OCI-LY7 (cell line): ENCODE data around the gene ICOSLG. TPM values are rescaled to one million over a fixed set of nuclear protein-coding genes. Genes with fewer than 3 reads are reported as not detected.

Experiments used
- BruUV-seq: library from RNA; stranded (reverse); fragments of 400-500 nt; replicated peaks from 2 replicates; lab custom pipeline; 2021; lab: Mats Ljungman, UMichigan
- CTCF ChIA-PET: fragments of 300-600 bp; sonication (Branson Sonifier 250); formaldehyde crosslinking; loops from one replicate; lab custom pipeline; 2022; ENCODE audit warnings: antibody characterized with exemption; ENCODE audit not compliant: unreplicated experiment; lab: Charles Lee
- POLR2A ChIA-PET: fragments of 300-600 bp; sonication (Branson Sonifier 250); formaldehyde crosslinking; loops from one replicate; lab custom pipeline; 2022; ENCODE audit warnings: antibody characterized with exemption; lab: Charles Lee
- DNase-seq: peaks from one replicate; pipeline ENCODE4 v3.0.0-alpha.2; 2015; ENCODE audit warnings: low spot score
- H2AFZ ChIP-seq: fragments of 200-600 bp; sonication (generic), shearing (Covaris generic); 2 replicates; pipeline ENCODE4 v1.6.1; 2014; ENCODE audit warnings: mild to moderate bottlenecking, antibody characterized with exemption, low read length, moderate library complexity
- H3K27ac ChIP-seq: fragments of 200-600 bp; sonication (generic); 2 replicates; pipeline ENCODE4 v1.5.1; 2014; ENCODE audit warnings: mixed run types, low read depth, mild to moderate bottlenecking, moderate library complexity, low read length, inconsistent platforms; ENCODE audit not compliant: poor library complexity, severe bottlenecking
- H3K36me3 ChIP-seq: fragments of 200-600 bp; sonication (generic); 2 replicates; pipeline ENCODE4 v1.6.1; 2014; ENCODE audit warnings: mild to moderate bottlenecking, antibody characterized with exemption, low read length, moderate library complexity, mixed read lengths; ENCODE audit not compliant: insufficient read depth
- H3K4me1 ChIP-seq: fragments of 200-600 bp; sonication (generic); 2 replicates; pipeline ENCODE4 v1.5.1; 2014; ENCODE audit warnings: mild to moderate bottlenecking, low read length; ENCODE audit not compliant: insufficient read depth, poor library complexity, severe bottlenecking
- H3K4me2 ChIP-seq: fragments of 200-600 bp; sonication (generic); 2 replicates; pipeline ENCODE4 v1.6.1; 2014; ENCODE audit warnings: mild to moderate bottlenecking, low read length
- H3K4me3 ChIP-seq: fragments of 200-600 bp; sonication (generic); 2 replicates; pipeline ENCODE4 v1.5.1; 2014; ENCODE audit warnings: mild to moderate bottlenecking, low read depth, low read length; ENCODE audit not compliant: poor library complexity, severe bottlenecking
- H3K79me2 ChIP-seq: fragments of 200-600 bp; sonication (generic); 2 replicates; pipeline ENCODE4 v1.6.1; 2016; ENCODE audit warnings: low read depth, mild to moderate bottlenecking, low read length, moderate library complexity, mixed read lengths; ENCODE audit not compliant: insufficient read depth
- H3K9me2 ChIP-seq: fragments of 200-600 bp; sonication (generic); 2 replicates; pipeline ENCODE4 v1.6.1; 2016; ENCODE audit warnings: mild to moderate bottlenecking, low read length, mixed read lengths; ENCODE audit not compliant: insufficient read depth
- H3K9me3 ChIP-seq: fragments of 200-600 bp; sonication (generic); 2 replicates; pipeline ENCODE4 v1.6.1; 2014; ENCODE audit warnings: mild to moderate bottlenecking, mixed run types, low read length, mixed read lengths
- H4K20me1 ChIP-seq: fragments of 200-600 bp; sonication (generic); 2 replicates; pipeline ENCODE4 v1.6.1; 2014; ENCODE audit warnings: mild to moderate bottlenecking, antibody characterized with exemption, low read length, moderate library complexity, mixed read lengths; ENCODE audit not compliant: insufficient read depth
- CTCF ChIP-seq: fragments of 200-600 bp; sonication (generic); conservative IDR thresholded peaks from 2 replicates; pipeline ENCODE4 v1.5.1; 2014; ENCODE audit warnings: mild to moderate bottlenecking, antibody characterized with exemption, low read length, moderate library complexity, mixed read lengths
- EZH2phosphoT487 ChIP-seq: fragments of 200-600 bp; sonication (generic); IDR thresholded peaks from 2 replicates; pipeline ENCODE4 v1.6.1; 2018; ENCODE audit warnings: low read depth, borderline replicate concordance, mild to moderate bottlenecking, mixed run types, antibody characterized with exemption, low read length, moderate library complexity, mixed read lengths
- intact Hi-C: fragments of 100-400 bp; cut with micrococcal nuclease; formaldehyde crosslinking; loops from one replicate; pipeline ENCODE4 v1.10.0; 2022; ENCODE audit not compliant: unreplicated experiment
- total RNA-seq, 2 experiments: library from RNA; depleted of rRNA in 1 of 2; stranded (reverse); fragments of >200 nt in 1 of 2; shearing (Covaris generic) in 1 of 2; gene quantifications; 2 replicates each; pipeline ENCODE4 v1.2.3, GENCODE V29; 2014 to 2022

ICOSLG gene
- total RNA-seq, 2 experiments from 2014 or later = 5.2 to 8.3 TPM

GRCh38 chr21:44288251-44289110, 47.7 kb upstream of the ICOSLG start:
- Histone ChIP-seq H3K4me1 (no peaks in the 10 kb centered on the region), H3K4me3 (no peak overlapping the region), H3K36me3 (no peaks in the 10 kb centered on the region), H2AFZ (no peak overlapping the region), H3K79me2 (no peaks in the 10 kb centered on the region), H3K27ac (no peak overlapping the region), H4K20me1 (no peaks in the 10 kb centered on the region), H3K9me2 (no peaks in the 10 kb centered on the region), H3K9me3 (no peaks in the 10 kb centered on the region), H3K4me2 (no peak overlapping the region)
- no peak for DNase-seq
- TF ChIP-seq EZH2phosphoT487 (no peak), CTCF (no peak)
- POLR2A ChIA-PET = no interaction called here
- intact Hi-C loops = no loop called here
- BruUV-seq = no TSS peak
- CTCF ChIA-PET = no interaction called here

DNA sequence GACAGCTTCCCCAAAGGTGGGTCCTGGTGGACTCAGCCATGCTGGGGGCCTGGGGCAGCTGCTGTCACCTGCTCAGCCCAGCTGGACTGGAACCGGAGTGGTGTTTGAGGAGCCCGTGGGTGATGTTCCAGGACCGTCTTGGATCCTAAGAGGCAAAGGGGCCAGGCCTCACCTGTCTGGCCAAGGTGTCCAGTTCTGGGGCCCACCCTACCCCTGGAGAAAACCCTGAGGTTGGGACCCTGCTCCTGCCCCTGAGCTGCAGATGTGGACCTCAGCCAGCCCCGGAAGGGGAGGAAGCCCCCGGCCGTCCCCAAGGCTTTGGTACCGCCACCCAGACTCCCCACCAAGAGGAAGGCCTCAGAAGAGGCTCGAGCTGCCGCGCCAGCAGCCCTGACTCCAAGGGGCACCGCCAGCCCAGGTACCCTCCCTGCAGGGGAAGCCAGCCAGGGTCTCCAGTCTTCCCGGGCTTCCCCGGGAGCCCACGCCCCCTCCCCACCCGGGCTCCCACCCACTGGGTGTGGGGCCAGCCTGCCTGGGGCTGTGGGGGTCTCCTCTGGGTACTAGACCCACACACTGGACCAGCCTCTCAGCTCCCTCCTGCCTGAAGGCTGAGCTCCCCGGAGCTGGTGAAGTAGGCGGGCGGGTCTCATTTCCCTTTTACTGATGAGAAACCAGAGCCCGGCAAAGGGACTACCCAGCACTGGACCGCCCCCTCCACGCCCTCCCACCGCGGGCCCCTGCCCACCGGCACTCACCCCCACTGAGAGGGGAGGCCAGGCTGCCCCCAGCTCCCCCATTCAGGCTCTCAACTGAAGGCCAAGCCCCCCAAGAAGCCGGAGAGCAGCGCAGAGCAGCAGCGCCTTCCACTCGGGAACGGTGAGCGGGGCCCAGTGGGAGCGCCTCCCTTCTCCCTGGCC, 46.2 kb upstream of the ICOSLG start:
- no peaks in the 10 kb centered on the region for H3K79me2 ChIP-seq
- H2AFZ ChIP-seq = no peak overlapping the region
- CTCF ChIA-PET = interaction anchor here (0.6 kb wide), 1 partner anchor 29 kb away, joined by 3 read pairs; no protein-coding TSS in a partner anchor
- TF ChIP-seq EZH2phosphoT487 (no peak), CTCF (no peak)
- no peak overlapping the region for H3K27ac ChIP-seq
- intact Hi-C loops = no loop called here
- H3K9me3 ChIP-seq = no peaks in the 10 kb centered on the region
- no peaks in the 10 kb centered on the region for H3K36me3 ChIP-seq
- POLR2A ChIA-PET = no interaction called here
- BruUV-seq = no TSS peak
- no peaks in the 10 kb centered on the region for H4K20me1 ChIP-seq
- no peak for DNase-seq
- no peaks in the 10 kb centered on the region for H3K9me2 ChIP-seq
- no peaks in the 10 kb centered on the region for H3K4me1 ChIP-seq
- H3K4me3 ChIP-seq = no peak overlapping the region
- H3K4me2 ChIP-seq = no peak overlapping the region
